ENCODE measurements around the gene RND1.

- TF ChIP-seq CTCF (IDR thresholded peaks at IDR 0.05; ENCODE audit: low read depth, low read length, poor library complexity, severe bottlenecking) = no peak
- no peak for TF ChIP-seq EZH2phosphoT487 (IDR thresholded peaks at IDR 0.05; ENCODE audit: borderline replicate concordance, low read length)
Measured at GRCh38 chr12:48857278-48857994, 8.2 kb downstream of the RND1 start.
